Activated B cell treated with CpG ODN at 0.5 μM for 24 hours (primary cell): Measurements from ENCODE around the gene IGF2BP3. TPM values are rescaled to one million over a fixed set of nuclear protein-coding genes. Genes with fewer than 3 reads are reported as not detected.
"Not testable (repeated sequence)": the region's sequence is repeated elsewhere in the genome, so short reads cannot be mapped to it uniquely, and the experiment has no call there.

Experiments used
- ATAC-seq: fragments of 200-7000 bp; cut with Tn5 transposase; one replicate; pipeline ENCODE4 v1.10.0; 2021; ENCODE audit warnings: low read depth, mild to moderate bottlenecking, moderate library complexity
- CTCF ChIA-PET: fragments of 350-600 bp; sonication (Branson Sonifier 250); formaldehyde crosslinking; loops from one replicate; lab custom pipeline; 2021; ENCODE audit warnings: antibody characterized with exemption; lab: Charles Lee
- POLR2A ChIA-PET: fragments of 350-600 bp; sonication (Branson Sonifier 250); formaldehyde crosslinking; loops from one replicate; lab custom pipeline; 2021; ENCODE audit warnings: antibody characterized with exemption; lab: Charles Lee
- DNase-seq: peaks from one replicate; pipeline ENCODE4 v3.0.0; 2022
- H3K27ac Mint-ChIP-seq: one replicate; pipeline ENCODE4 v1.8.0; 2020; ENCODE audit warnings: mixed read lengths
- H3K27me3 Mint-ChIP-seq: one replicate; pipeline ENCODE4 v1.8.0; 2021; ENCODE audit warnings: mixed read lengths
- H3K36me3 Mint-ChIP-seq: one replicate; pipeline ENCODE4 v1.8.0; 2021; ENCODE audit warnings: low read depth, mixed read lengths
- H3K4me1 Mint-ChIP-seq: one replicate; pipeline ENCODE4 v1.8.0; 2021; ENCODE audit warnings: mixed read lengths
- H3K4me3 Mint-ChIP-seq: one replicate; pipeline ENCODE4 v1.8.0; 2020; ENCODE audit warnings: mild to moderate bottlenecking, mixed read lengths
- H3K9me3 Mint-ChIP-seq: one replicate; pipeline ENCODE4 v1.8.0; 2020; ENCODE audit warnings: mixed read lengths
- CTCF ChIP-seq: fragments of 200-600 bp; IDR thresholded peaks from one replicate; pipeline ENCODE4 v1.8.0; 2022; ENCODE audit warnings: antibody characterized with exemption, mild to moderate bottlenecking
- intact Hi-C: fragments of 100-400 bp; cut with micrococcal nuclease; formaldehyde crosslinking; loops from one replicate; pipeline ENCODE4 v1.15.1; 2024
- total RNA-seq: library from RNA; stranded (reverse); gene quantifications from 2 replicates; pipeline ENCODE4 v1.2.3, GENCODE V29; 2022

IGF2BP3 gene
- total RNA-seq, 1 donor from 2014 or later, result 10.3 TPM

- Mint-ChIP-seq H3K27me3 (no peaks in the 10 kb centered on the region), H3K4me1 (peaks cover 6% of the 10 kb centered on the region), H3K4me3 (no peak overlapping the region), H3K9me3 (peaks cover 2% of the 10 kb centered on the region), H3K27ac (no peak overlapping the region), H3K36me3 (no peaks in the 10 kb centered on the region)
- ChIA-PET POLR2A (no interaction called here), CTCF (no interaction called here)
- ATAC-seq (no peak), DNase-seq (no peak)
- intact Hi-C loops, result no loop called here
- TF ChIP-seq CTCF, result no peak
Measured at GRCh38 chr7:23405240-23405618, 65.1 kb downstream of the IGF2BP3 start.

- Mint-ChIP-seq H3K27me3 (no peaks in the 10 kb centered on the region), H3K36me3 (no peaks in the 10 kb centered on the region), H3K4me1 (peaks cover 4% of the 10 kb centered on the region), H3K4me3 (no peak overlapping the region), H3K27ac (no peak overlapping the region), H3K9me3 (peaks cover 2% of the 10 kb centered on the region)
- intact Hi-C loops, result no loop called here
- CTCF ChIA-PET, result interaction anchor here (0.7 kb wide), 1 partner anchor 58 kb away, joined by 4 read pairs; no protein-coding TSS in a partner anchor
- no peak for DNase-seq
- POLR2A ChIA-PET, result no interaction called here
- TF ChIP-seq CTCF, result no peak
- no peak for ATAC-seq
Measured at GRCh38 chr7:23404546-23405239, 65.6 kb downstream of the IGF2BP3 start.

GRCh38 chr7:23403970-23404369, 66.3 kb downstream of the IGF2BP3 start:
- no peak for TF ChIP-seq CTCF
- ChIA-PET POLR2A (no interaction called here), CTCF (interaction anchor here (0.7 kb wide), 1 partner anchor 59 kb away, joined by 4 read pairs; no protein-coding TSS in a partner anchor)

GRCh38 chr7:23398090-23398489, 72.2 kb downstream of the IGF2BP3 start:
- ATAC-seq, H3K4me1 Mint-ChIP-seq, intact Hi-C loops, POLR2A ChIA-PET, DNase-seq, H3K4me3 Mint-ChIP-seq, H3K36me3 Mint-ChIP-seq, CTCF ChIA-PET, H3K9me3 Mint-ChIP-seq, H3K27ac Mint-ChIP-seq, H3K27me3 Mint-ChIP-seq: not testable (repeated sequence)

More at GRCh38 chr7:23403970-23404369, 66.3 kb downstream of the IGF2BP3 start:
- Mint-ChIP-seq H3K9me3 (peaks cover 2% of the 10 kb centered on the region), H3K27ac (no peak overlapping the region), H3K4me3 (no peak overlapping the region), H3K27me3 (no peaks in the 10 kb centered on the region), H3K36me3 (no peaks in the 10 kb centered on the region), H3K4me1 (no peaks in the 10 kb centered on the region)
- DNase-seq (no peak), ATAC-seq (no peak)
- intact Hi-C loops, result no loop called here

GRCh38 chr7:23397241-23397640, 73.0 kb downstream of the IGF2BP3 start:
- intact Hi-C loops, result no loop called here
- Mint-ChIP-seq H3K4me3 (no peak overlapping the region), H3K9me3 (no peaks in the 10 kb centered on the region), H3K27ac (no peak overlapping the region), H3K4me1 (no peaks in the 10 kb centered on the region), H3K36me3 (no peaks in the 10 kb centered on the region), H3K27me3 (no peaks in the 10 kb centered on the region)
- ATAC-seq (no peak), DNase-seq (no peak)
- POLR2A ChIA-PET, result interaction anchor here (0.6 kb wide), 1 partner anchor 65 kb away, joined by 5 read pairs; no protein-coding TSS in a partner anchor
- CTCF ChIA-PET, result interaction anchor here (1.2 kb wide), 1 partner anchor 39 kb away, joined by 3 read pairs; no protein-coding TSS in a partner anchor
- no peak for TF ChIP-seq CTCF
